Ovary (tissue), 3 donors: ENCODE measurements around the gene LTBP2.

Source experiments
- CTCF ChIP-seq, 3 donors: fragments of 450-650 bp in 2 of 3; fragments of 200-600 bp in 1 of 3; IDR thresholded peaks; one replicate each; pipeline versions ENCODE4 v1.5.1 to v1.8.0; 2016 to 2022; ENCODE audit warnings: antibody characterized with exemption in 3 of 3, mild to moderate bottlenecking in 1 of 3
- EP300 ChIP-seq: sonication (generic); formaldehyde crosslinking; IDR thresholded peaks from one replicate; pipeline ENCODE4 v1.6.1; 2017; ENCODE audit warnings: antibody characterized with exemption
- donor health status: DM: no; HTN: no; CAD: no.

GRCh38 chr14:74635847-74636246 is 23.8 kb upstream of the LTBP2 start:
- TF ChIP-seq CTCF (IDR thresholded peaks at IDR 0.05) (no peak), EP300 (no peak)
